IMR-90 (cell line): Measurements from ENCODE around the gene GIMAP1. TPM values are rescaled to one million over a fixed set of nuclear protein-coding genes. Genes with fewer than 3 reads are reported as not detected.

Experiments used
- ATAC-seq: fragments of 200-7000 bp; cut with Tn5 transposase; 2 replicates; pipeline ENCODE4 v1.9.1; 2020; ENCODE audit warnings: low read depth, mild to moderate bottlenecking, moderate library complexity
- BruUV-seq: library from RNA; stranded (reverse); fragments of 400-500 nt; replicated peaks from 2 replicates; lab custom pipeline; 2021; lab: Mats Ljungman, UMichigan
- CTCF ChIA-PET: fragments of 300-600 bp; formaldehyde crosslinking; extraction: SDS; loops from one replicate; lab custom pipeline; 2021; ENCODE audit warnings: antibody characterized with exemption; lab: Yijun Ruan, JAX
- POLR2A ChIA-PET: fragments of 300-600 bp; sonication (Branson Sonifier 250); formaldehyde crosslinking; loops from one replicate; lab custom pipeline; 2022; ENCODE audit warnings: antibody characterized with exemption; ENCODE audit not compliant: unreplicated experiment; lab: Charles Lee
- DNase-seq: peaks from one replicate; pipeline ENCODE4 v3.0.0; 2013
- H2AFZ ChIP-seq: replicated peaks from 2 replicates; pipeline ENCODE3; 2013; ENCODE audit warnings: low read length, mild to moderate bottlenecking; ENCODE audit not compliant: poor library complexity
- H2AK5ac ChIP-seq: 2 replicates; pipeline ENCODE4 v1.6.1; 2013; ENCODE audit warnings: low read depth, low read length, inconsistent platforms
- H2AK9ac ChIP-seq: replicated peaks from 2 replicates; pipeline ENCODE3; 2013; ENCODE audit warnings: mild to moderate bottlenecking, low read depth, low read length, moderate library complexity; ENCODE audit not compliant: poor library complexity
- H2BK120ac ChIP-seq: 2 replicates; pipeline ENCODE4 v1.6.1; 2013; ENCODE audit warnings: low read depth, low read length, inconsistent platforms
- H2BK15ac ChIP-seq: 3 replicates; pipeline ENCODE4 v1.6.1; 2013; ENCODE audit warnings: low read depth, low read length, inconsistent platforms
- H2BK20ac ChIP-seq: 2 replicates; pipeline ENCODE4 v1.6.1; 2013; ENCODE audit warnings: low read depth, mild to moderate bottlenecking, inconsistent platforms, low read length, moderate library complexity
- H2BK5ac ChIP-seq: 2 replicates; pipeline ENCODE4 v1.6.1; 2013; ENCODE audit warnings: mild to moderate bottlenecking, low read depth, low read length, inconsistent platforms; ENCODE audit not compliant: poor library complexity, severe bottlenecking
- H3K14ac ChIP-seq: replicated peaks from 2 replicates; pipeline ENCODE4 v1.6.1; 2013; ENCODE audit warnings: low read depth, low read length, inconsistent platforms
- H3K18ac ChIP-seq: 2 replicates; pipeline ENCODE4 v1.6.1; 2013; ENCODE audit warnings: low read depth, low read length, control low read depth
- H3K23ac ChIP-seq: 2 replicates; pipeline ENCODE4 v1.6.1; 2013; ENCODE audit warnings: low read depth, low read length, inconsistent platforms
- H3K27ac ChIP-seq: 2 replicates; pipeline ENCODE4 v1.5.1; 2013; ENCODE audit warnings: mild to moderate bottlenecking, control low read depth, low read length; ENCODE audit not compliant: insufficient read depth
- H3K27me3 ChIP-seq: 2 replicates; pipeline ENCODE4 v1.6.1; 2013; ENCODE audit warnings: low read length; ENCODE audit not compliant: control insufficient read depth, insufficient read depth
- H3K36me3 ChIP-seq: 2 replicates; pipeline ENCODE4 v1.6.1; 2013; ENCODE audit warnings: low read length, mixed read lengths; ENCODE audit not compliant: control insufficient read depth, insufficient read depth
- H3K4ac ChIP-seq: 2 replicates; pipeline ENCODE4 v1.6.1; 2013; ENCODE audit warnings: low read depth, low read length, inconsistent platforms
- H3K4me1 ChIP-seq: 2 replicates; pipeline ENCODE4 v1.6.1; 2013; ENCODE audit warnings: low read length, mixed read lengths; ENCODE audit not compliant: control insufficient read depth, insufficient read depth
- H3K4me2 ChIP-seq: 2 replicates; pipeline ENCODE4 v1.6.1; 2013; ENCODE audit warnings: low read depth, mild to moderate bottlenecking, control low read depth, low read length, moderate library complexity
- H3K4me3 ChIP-seq: 2 replicates; pipeline ENCODE4 v1.5.1; 2013; ENCODE audit warnings: low read depth, mild to moderate bottlenecking, control low read depth, low read length, moderate library complexity; ENCODE audit not compliant: insufficient read depth
- H3K56ac ChIP-seq: 2 replicates; pipeline ENCODE4 v1.6.1; 2013; ENCODE audit warnings: low read length, inconsistent platforms; ENCODE audit not compliant: insufficient read depth; ENCODE audit errors: extremely low read depth
- H3K79me1 ChIP-seq, 2 experiments: 2 replicates each; pipeline ENCODE4 v1.6.1; 2013; ENCODE audit warnings: low read length in 2 of 2, inconsistent platforms in 1 of 2, low read depth in 1 of 2
- H3K9ac ChIP-seq: 2 replicates; pipeline ENCODE4 v1.6.1; 2013; ENCODE audit warnings: low read depth, low read length, control low read depth
- H3K9me1 ChIP-seq: 2 replicates; pipeline ENCODE4 v1.6.1; 2013; ENCODE audit warnings: low read length, inconsistent platforms; ENCODE audit not compliant: insufficient read depth
- H3K9me3 ChIP-seq: 2 replicates; pipeline ENCODE4 v1.6.1; 2013; ENCODE audit warnings: low read length; ENCODE audit not compliant: control insufficient read depth, insufficient read depth
- H4K20me1 ChIP-seq: 2 replicates; pipeline ENCODE4 v1.6.1; 2013; ENCODE audit warnings: low read length, inconsistent platforms; ENCODE audit not compliant: insufficient read depth
- H4K5ac ChIP-seq: 2 replicates; pipeline ENCODE4 v1.6.1; 2013; ENCODE audit warnings: mild to moderate bottlenecking, low read depth, low read length, control low read depth
- H4K8ac ChIP-seq, 2 experiments: 2 replicates each; pipeline ENCODE4 v1.6.1; 2013; ENCODE audit warnings: low read depth in 2 of 2, low read length in 2 of 2, control low read depth in 1 of 2, inconsistent platforms in 1 of 2
- H4K91ac ChIP-seq: 2 replicates; pipeline ENCODE4 v1.6.1; 2013; ENCODE audit warnings: low read depth, low read length, inconsistent platforms; ENCODE audit not compliant: insufficient read depth
- CEBPB ChIP-seq: IDR thresholded peaks from 2 replicates; pipeline ENCODE4 v1.6.1; 2012; ENCODE audit warnings: low read depth, low read length, improper control_type of control experiment
- CTCF ChIP-seq: conservative IDR thresholded peaks from 2 replicates; pipeline ENCODE4 v1.5.1; 2012; ENCODE audit warnings: mild to moderate bottlenecking, low read depth, low read length, improper control_type of control experiment
- ELK1 ChIP-seq: fragments of 150-350 bp; IDR thresholded peaks from 2 replicates; pipeline ENCODE4 v1.6.1; 2016; ENCODE audit warnings: low read depth, mild to moderate bottlenecking, low read length, moderate library complexity, borderline replicate concordance
- MXI1 ChIP-seq: IDR thresholded peaks from 2 replicates; pipeline ENCODE4 v1.6.1; 2012; ENCODE audit warnings: low read depth, mild to moderate bottlenecking, low read length, moderate library complexity, borderline replicate concordance
- NFE2L2 ChIP-seq: fragments of 150-350 bp; IDR thresholded peaks from 2 replicates; pipeline ENCODE4 v1.6.1; 2016; ENCODE audit warnings: low read depth, mild to moderate bottlenecking, low read length
- RAD21 ChIP-seq: IDR thresholded peaks from 2 replicates; pipeline ENCODE4 v1.6.1; 2012; ENCODE audit warnings: low read length, improper control_type of control experiment
- RFX5 ChIP-seq: IDR thresholded peaks from 2 replicates; pipeline ENCODE4 v1.8.0; 2012; ENCODE audit warnings: low read depth, mild to moderate bottlenecking, low read length, moderate library complexity
- WGBS, 2 experiments: methylation state at CpG; one replicate each; pipeline versions ENCODE4 v1.1.5 to v1.1.7; 2013; ENCODE audit warnings: missing lambda C conversion rate in 2 of 2; ENCODE audit not compliant: insufficient read length in 1 of 2; ENCODE audit errors: extremely low coverage in 2 of 2; 5-methylcytosine and 5-hydroxymethylcytosine counted together
- dilution Hi-C: fragments of 300-500 bp; cut with HindIII; formaldehyde crosslinking; loops from one replicate; pipeline ENCODE4 v1.14.3; 2018; ENCODE audit warnings: low sequenced_read_pairs; ENCODE audit not compliant: unreplicated experiment
- in situ Hi-C: fragments of 300-500 bp; cut with MboI; formaldehyde crosslinking; loops from 3 replicates; pipeline ENCODE4 v1.14.3; 2019; ENCODE audit warnings: low sequenced_read_pairs, inconsistent platforms, mixed read lengths
- intact Hi-C: fragments of 100-400 bp; cut with micrococcal nuclease; formaldehyde crosslinking; loops from 2 replicates; pipeline ENCODE4 v1.10.0; 2022
- polyA plus RNA-seq, 3 experiments: library from polyadenylated mRNA; depleted of rRNA; stranded (reverse); fragments of >200 nt; gene quantifications; 2 replicates each; pipeline ENCODE4 v1.2.3, GENCODE V29; 2012; ENCODE audit warnings: low replicate concordance in 1 of 3
- total RNA-seq: library from RNA; depleted of rRNA; stranded (reverse); fragments of >200 nt; gene quantifications from 2 replicates; pipeline ENCODE4 v1.2.3, GENCODE V29; 2012

Gene GIMAP1
- total and polyA plus RNA-seq, 2 of the 4 experiments (the other 2 are of a cell fraction) = not detected

- Histone ChIP-seq H3K4me3 (no peak overlapping the region), H3K23ac (no peak overlapping the region), H3K18ac (no peak overlapping the region), H2AK5ac (no peak overlapping the region), H3K79me1 (no peaks in the 10 kb centered on the region), H3K4me2 (no peak overlapping the region), H4K91ac (no peak overlapping the region), H4K5ac (no peak overlapping the region), H3K36me3 (no peaks in the 10 kb centered on the region), H3K9ac (no peak overlapping the region), H2BK20ac (no peak overlapping the region), H4K8ac (no peak overlapping the region), H3K9me1 (no peaks in the 10 kb centered on the region), H3K56ac (no peak overlapping the region), H2AFZ (no peak overlapping the region), H2BK15ac (no peak overlapping the region), H3K27ac (no peak overlapping the region), H2BK5ac (no peak overlapping the region), H4K20me1 (no peaks in the 10 kb centered on the region), H3K27me3 (no peaks in the 10 kb centered on the region), H3K4ac (no peak overlapping the region), H3K4me1 (no peaks in the 10 kb centered on the region), H2AK9ac (no peak overlapping the region), H3K9me3 (no peaks in the 10 kb centered on the region), H3K14ac (no peak overlapping the region), H2BK120ac (no peak overlapping the region)
- intact Hi-C loops = loop anchor here (10.0 kb wide), 1 partner anchor 471 kb away; no protein-coding TSS in a partner anchor
- 60% methylated on average over 1 of the region's 3 CpGs; no CpG with 5 or more reads in 1 of the 2 experiments for WGBS, 2 experiments
- no TSS peak for BruUV-seq
- TF ChIP-seq CEBPB = no peak
- TF ChIP-seq ELK1 = no peak
- no peak for TF ChIP-seq RAD21
- TF ChIP-seq NFE2L2 = no peak
- no peak for TF ChIP-seq MXI1
- no peak for TF ChIP-seq CTCF
- no peak for TF ChIP-seq RFX5
- dilution Hi-C loops = no loop called here
- ChIA-PET CTCF (no interaction called here), POLR2A (no interaction called here)
- in situ Hi-C loops = no loop called here
- ATAC-seq (no peak), DNase-seq (no peak)
Observed at GRCh38 chr7:150756166-150756565, 39.8 kb downstream of the GIMAP1 start.
